HG03175 (cell line): ENCODE measurements around the gene KCTD16.

ENCODE experiments used
- ATAC-seq: cut with Tn5 transposase; IDR thresholded peaks from one replicate; pipeline ENCODE4 v1.9.1; 2021; ENCODE audit warnings: mild to moderate bottlenecking, moderate library complexity; ENCODE audit not compliant: unreplicated experiment

Gene KCTD16

GRCh38 chr5:144162686-144163085, 8.0 kb upstream of the KCTD16 start:
- ATAC-seq, result no peak

- no peak for ATAC-seq
These were observed 4.0 kb upstream of the KCTD16 start for GRCh38 chr5:144166696-144167095.

GRCh38 chr5:144167998-144168397, 2.7 kb upstream of the KCTD16 start:
- no peak for ATAC-seq

- peak; percentile 0 for ATAC-seq
These were observed 783 bp upstream of the KCTD16 start for GRCh38 chr5:144169904-144170275.

GRCh38 chr5:144173766-144174165, 3.1 kb downstream of the KCTD16 start:
- ATAC-seq, result no peak

- no peak for ATAC-seq
These were observed 6.9 kb downstream of the KCTD16 start for GRCh38 chr5:144177548-144177947.

GRCh38 chr5:144179226-144179625, 8.6 kb downstream of the KCTD16 start:
- no peak for ATAC-seq

- no peak for ATAC-seq
These were observed 12.7 kb downstream of the KCTD16 start for GRCh38 chr5:144183254-144183889.

- peak; percentile 82 for ATAC-seq
These were observed 17.1 kb downstream of the KCTD16 start for GRCh38 chr5:144187699-144188294.

- ATAC-seq, result peak; percentile 36
These were observed 19.2 kb downstream of the KCTD16 start for GRCh38 chr5:144189800-144190429.

GRCh38 chr5:144191531-144191930, 20.9 kb downstream of the KCTD16 start:
- no peak for ATAC-seq

GRCh38 chr5:144191998-144192397, 21.3 kb downstream of the KCTD16 start:
- ATAC-seq, result peak; percentile 87

GRCh38 chr5:144192661-144193060, 22.0 kb downstream of the KCTD16 start:
- ATAC-seq, result no peak

- no peak for ATAC-seq
These were observed 23.5 kb downstream of the KCTD16 start for GRCh38 chr5:144194144-144194543.

- ATAC-seq, result no peak
These were observed 24.8 kb downstream of the KCTD16 start for GRCh38 chr5:144195448-144195847.

GRCh38 chr5:144196612-144197011, 25.9 kb downstream of the KCTD16 start:
- no peak for ATAC-seq

- ATAC-seq, result no peak
These were observed 27.7 kb downstream of the KCTD16 start for GRCh38 chr5:144198386-144198785.

- ATAC-seq, result no peak
These were observed 30.9 kb downstream of the KCTD16 start for GRCh38 chr5:144201588-144201987.

GRCh38 chr5:144202072-144202471, 31.4 kb downstream of the KCTD16 start:
- no peak for ATAC-seq

GRCh38 chr5:144202726-144203125, 32.1 kb downstream of the KCTD16 start:
- ATAC-seq, result no peak

GRCh38 chr5:144203750-144204596, 33.3 kb downstream of the KCTD16 start:
- peak; percentile 76 for ATAC-seq
